KMS-11 (cell line): ENCODE measurements around the gene C4orf50.

Experiments used
- H2AFZ ChIP-seq: fragments of 200-600 bp; sonication (generic); 2 replicates; pipeline ENCODE4 v1.6.1; 2016; ENCODE audit warnings: antibody characterized with exemption, mixed run types, low read depth
- H3K27ac ChIP-seq: fragments of 200-600 bp; sonication (generic); 2 replicates; pipeline ENCODE4 v1.6.1; 2016; ENCODE audit warnings: mild to moderate bottlenecking, mixed run types
- H3K27me3 ChIP-seq: fragments of 200-600 bp; sonication (generic); 2 replicates; pipeline ENCODE4 v1.6.1; 2017; ENCODE audit warnings: mild to moderate bottlenecking, low read depth, mixed run types, moderate library complexity; ENCODE audit not compliant: insufficient read depth
- H3K36me3 ChIP-seq: fragments of 200-600 bp; sonication (generic); 2 replicates; pipeline ENCODE4 v1.6.1; 2017; ENCODE audit warnings: mild to moderate bottlenecking, mixed run types; ENCODE audit not compliant: insufficient read depth
- H3K4me1 ChIP-seq: fragments of 200-600 bp; sonication (generic); 2 replicates; pipeline ENCODE4 v1.6.1; 2016; ENCODE audit warnings: mild to moderate bottlenecking, low read depth, mixed run types; ENCODE audit not compliant: poor library complexity, severe bottlenecking
- H3K4me2 ChIP-seq: fragments of 200-600 bp; sonication (generic); 2 replicates; pipeline ENCODE4 v1.7.0; 2016; ENCODE audit warnings: mild to moderate bottlenecking, mixed run types
- H3K4me3 ChIP-seq: fragments of 200-600 bp; sonication (generic); IDR thresholded peaks from 2 replicates; pipeline ENCODE4 v1.6.1; 2017; ENCODE audit warnings: low read depth, low read length, mixed read lengths; ENCODE audit not compliant: insufficient read depth
- H3K79me2 ChIP-seq: fragments of 200-600 bp; sonication (generic); 2 replicates; pipeline ENCODE4 v1.6.1; 2016; ENCODE audit warnings: low read depth, mixed run types; ENCODE audit not compliant: insufficient read depth
- H3K9ac ChIP-seq: fragments of 200-600 bp; sonication (generic); 2 replicates; pipeline ENCODE4 v1.6.1; 2016; ENCODE audit warnings: mild to moderate bottlenecking, mixed run types
- H4K20me1 ChIP-seq: fragments of 200-600 bp; sonication (generic); 2 replicates; pipeline ENCODE4 v1.6.1; 2016; ENCODE audit warnings: mild to moderate bottlenecking, mixed run types; ENCODE audit not compliant: insufficient read depth
- CTCF ChIP-seq: fragments of 200-600 bp; sonication (generic); conservative IDR thresholded peaks from 2 replicates; pipeline ENCODE4 v1.6.1; 2017; ENCODE audit warnings: low read depth, mild to moderate bottlenecking, antibody characterized with exemption, low read length, moderate library complexity, mixed read lengths

The C4orf50 gene

GRCh38 chr4:5891563-5892322 is 126.5 kb downstream of the C4orf50 start:
- H3K9ac ChIP-seq = no peak overlapping the region
- no peak overlapping the region for H3K27ac ChIP-seq
- H3K36me3 ChIP-seq = no peaks in the 10 kb centered on the region
- H3K27me3 ChIP-seq = no peaks in the 10 kb centered on the region
- H2AFZ ChIP-seq = no peak overlapping the region
- H3K4me3 ChIP-seq = no peak overlapping the region
- no peaks in the 10 kb centered on the region for H3K79me2 ChIP-seq
- no peaks in the 10 kb centered on the region for H4K20me1 ChIP-seq
- no peaks in the 10 kb centered on the region for H3K4me1 ChIP-seq
- H3K4me2 ChIP-seq = no peak overlapping the region
- TF ChIP-seq CTCF = no peak

GRCh38 chr4:5890063-5890727 is 128.0 kb downstream of the C4orf50 start:
- Histone ChIP-seq H3K4me2 (no peak overlapping the region), H3K27ac (no peak overlapping the region), H2AFZ (no peak overlapping the region), H3K79me2 (no peaks in the 10 kb centered on the region), H3K4me3 (no peak overlapping the region), H3K9ac (no peak overlapping the region), H3K36me3 (no peaks in the 10 kb centered on the region), H3K27me3 (no peaks in the 10 kb centered on the region), H3K4me1 (no peaks in the 10 kb centered on the region), H4K20me1 (no peaks in the 10 kb centered on the region)
- TF ChIP-seq CTCF = no peak

- Histone ChIP-seq H4K20me1 (no peaks in the 10 kb centered on the region), H2AFZ (no peak overlapping the region), H3K36me3 (no peaks in the 10 kb centered on the region), H3K4me3 (no peak overlapping the region), H3K79me2 (no peaks in the 10 kb centered on the region), H3K27me3 (no peaks in the 10 kb centered on the region), H3K4me1 (no peaks in the 10 kb centered on the region), H3K27ac (no peak overlapping the region), H3K4me2 (no peak overlapping the region), H3K9ac (no peak overlapping the region)
- no peak for TF ChIP-seq CTCF
Observed at GRCh38 chr4:5889002-5889696, 129.1 kb downstream of the C4orf50 start.

- Histone ChIP-seq H3K9ac (no peak overlapping the region), H3K4me1 (no peaks in the 10 kb centered on the region), H3K79me2 (no peaks in the 10 kb centered on the region), H3K4me3 (no peak overlapping the region), H2AFZ (peak overlapping the region; percentile 30; the same call in 1 of the 2 replicates), H3K4me2 (0 out of 2 replicates have a peak overlapping the region, but pooled peaks have one; percentile 13), H4K20me1 (no peaks in the 10 kb centered on the region), H3K27me3 (no peaks in the 10 kb centered on the region), H3K27ac (no peak overlapping the region), H3K36me3 (no peaks in the 10 kb centered on the region)
- TF ChIP-seq CTCF = no peak
Observed at GRCh38 chr4:5888222-5889001, 129.8 kb downstream of the C4orf50 start.
